Measurements from ENCODE around the gene GRK5. TPM values are rescaled to one million over a fixed set of nuclear protein-coding genes. Genes with fewer than 3 reads are reported as not detected.

GRK5 gene
- total RNA-seq, 2 donors from 2014 or later = 18.9 to 28.2 TPM

DNA sequence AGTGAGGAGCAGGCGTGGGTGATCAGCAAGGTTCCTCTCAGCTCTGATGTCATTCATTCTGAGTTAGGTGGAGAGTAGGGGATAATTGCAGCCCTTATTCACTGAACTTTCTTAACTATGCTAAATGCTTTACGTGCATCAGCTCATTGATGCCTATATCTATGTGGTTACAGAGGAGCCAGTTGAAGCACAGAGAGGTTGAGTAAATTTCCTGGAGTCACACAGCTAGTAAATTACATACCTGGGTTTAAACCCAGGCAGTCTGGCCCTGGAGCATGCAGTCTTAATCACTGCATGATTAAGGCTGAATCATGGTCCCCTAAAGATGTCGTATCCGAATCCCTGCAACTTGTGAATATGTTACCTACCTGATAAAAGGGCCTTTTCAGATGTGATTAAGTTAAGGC lies 99.6 kb downstream of the GRK5 start:
- peak overlapping the region; percentile 84 for H3K4me3 Mint-ChIP-seq
- H3K27me3 Mint-ChIP-seq = peaks cover 9% of the 10 kb centered on the region
- peak overlapping the region; percentile 92 for H3K27ac Mint-ChIP-seq
- peaks cover 39% of the 10 kb centered on the region for H3K4me1 Mint-ChIP-seq
- peak; percentile 67 for ATAC-seq (replicated peaks)
- peaks cover 23% of the 10 kb centered on the region for H3K36me3 Mint-ChIP-seq (ENCODE audit: low read depth)
- no peaks in the 10 kb centered on the region for H3K9me3 Mint-ChIP-seq

DNA sequence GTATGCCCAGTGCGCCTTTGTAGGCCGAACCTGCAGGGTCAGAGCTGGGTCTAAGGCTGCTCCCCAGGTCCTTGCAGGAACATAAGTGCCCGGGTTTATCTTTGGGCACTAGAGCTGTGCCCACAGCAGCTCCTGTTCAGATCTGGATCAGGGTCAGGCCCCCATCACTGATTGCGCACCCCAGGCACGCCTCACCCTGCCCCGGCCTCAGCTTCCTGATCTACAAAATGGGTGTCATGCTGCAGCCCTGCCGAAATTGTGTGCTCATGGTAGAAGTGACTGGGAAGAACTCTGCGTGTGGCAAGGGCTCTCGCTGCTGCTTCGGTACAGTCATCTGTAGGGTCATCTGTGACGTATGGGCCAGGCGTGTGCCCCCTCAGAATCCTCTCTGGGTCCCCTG lies 100.7 kb downstream of the GRK5 start:
- H3K4me1 Mint-ChIP-seq = peaks cover 44% of the 10 kb centered on the region
- H3K27ac Mint-ChIP-seq = peak overlapping the region; percentile 92
- no peak for ATAC-seq (replicated peaks)
- H3K36me3 Mint-ChIP-seq (ENCODE audit: low read depth) = peaks cover 30% of the 10 kb centered on the region
- no peaks in the 10 kb centered on the region for H3K9me3 Mint-ChIP-seq
- H3K4me3 Mint-ChIP-seq = peak overlapping the region; percentile 84
- peaks cover 15% of the 10 kb centered on the region for H3K27me3 Mint-ChIP-seq

DNA sequence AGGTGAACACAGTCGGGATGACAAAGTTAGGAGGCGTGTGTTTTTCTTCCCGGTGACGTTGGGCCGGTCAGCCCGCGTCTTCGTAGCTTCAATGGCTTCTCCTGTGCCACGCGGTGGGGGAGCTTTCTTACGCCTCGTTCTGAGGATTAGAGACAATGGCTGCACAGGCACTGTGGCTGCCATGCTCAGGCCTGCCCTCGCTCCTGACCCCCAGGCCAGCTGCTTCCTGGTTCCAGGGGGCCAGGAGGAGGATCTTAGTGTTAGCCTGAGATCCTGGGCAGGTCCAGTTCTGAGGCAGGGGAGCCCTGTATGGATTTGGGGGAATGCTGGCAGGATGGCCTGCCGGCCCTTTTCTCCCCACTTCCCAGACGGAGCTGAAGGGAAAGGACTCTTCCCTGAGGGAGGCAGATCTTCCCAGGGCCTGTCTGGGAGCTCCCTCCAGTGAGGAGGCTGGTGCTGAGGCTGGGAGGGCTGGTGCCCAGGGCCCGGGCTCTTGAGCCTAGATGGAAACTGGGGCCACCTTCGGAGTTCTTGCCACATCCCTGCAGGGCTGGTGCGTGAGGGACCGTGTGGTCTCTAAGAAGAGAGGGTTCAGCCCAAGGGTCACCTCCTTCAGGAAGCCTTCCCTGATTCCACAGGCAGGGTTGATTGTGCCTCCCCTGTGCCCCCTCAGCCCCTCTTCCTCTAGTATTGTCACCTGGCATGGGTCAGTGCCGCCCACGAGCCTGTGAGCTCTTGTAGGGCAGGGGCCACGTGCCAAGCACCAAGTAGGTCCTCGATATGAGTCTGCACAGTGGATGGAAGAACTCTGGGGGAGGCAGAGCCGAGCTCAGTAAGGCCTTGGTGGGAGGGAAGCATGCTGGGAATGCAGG lies 101.4 kb downstream of the GRK5 start:
- H3K9me3 Mint-ChIP-seq = no peaks in the 10 kb centered on the region
- no peak overlapping the region for H3K27ac Mint-ChIP-seq
- peaks cover 36% of the 10 kb centered on the region for H3K36me3 Mint-ChIP-seq (ENCODE audit: low read depth)

DNA sequence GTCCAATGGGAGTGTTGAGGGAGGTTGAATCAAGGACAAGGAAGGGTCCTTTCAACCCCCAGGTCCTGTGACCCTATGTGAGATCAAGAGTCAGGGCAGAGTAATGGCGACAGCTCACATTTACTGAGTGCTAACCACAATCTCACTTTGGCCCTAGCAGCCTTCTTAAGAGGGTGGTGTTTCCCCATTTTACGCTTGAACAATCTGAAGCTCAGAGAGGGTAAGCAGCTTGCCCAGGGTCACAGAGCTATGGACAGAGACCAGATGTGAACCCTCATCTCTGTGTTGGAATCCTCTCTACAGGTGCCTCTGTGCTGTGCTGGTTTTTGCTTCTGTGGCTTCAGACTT lies 102.0 kb downstream of the GRK5 start:
- H3K4me1 Mint-ChIP-seq = peaks cover 43% of the 10 kb centered on the region
- H3K9me3 Mint-ChIP-seq = no peaks in the 10 kb centered on the region
- ATAC-seq (replicated peaks) = no peak
- peaks cover 15% of the 10 kb centered on the region for H3K27me3 Mint-ChIP-seq
- no peak overlapping the region for H3K27ac Mint-ChIP-seq
- H3K36me3 Mint-ChIP-seq (ENCODE audit: low read depth) = peaks cover 36% of the 10 kb centered on the region
- H3K4me3 Mint-ChIP-seq = no peak overlapping the region

More for the DNA sequence above, 101.4 kb downstream of the GRK5 start:
- peaks cover 43% of the 10 kb centered on the region for H3K4me1 Mint-ChIP-seq
- H3K27me3 Mint-ChIP-seq = peaks cover 15% of the 10 kb centered on the region
- no peak for ATAC-seq (replicated peaks)
- H3K4me3 Mint-ChIP-seq = no peak overlapping the region

DNA sequence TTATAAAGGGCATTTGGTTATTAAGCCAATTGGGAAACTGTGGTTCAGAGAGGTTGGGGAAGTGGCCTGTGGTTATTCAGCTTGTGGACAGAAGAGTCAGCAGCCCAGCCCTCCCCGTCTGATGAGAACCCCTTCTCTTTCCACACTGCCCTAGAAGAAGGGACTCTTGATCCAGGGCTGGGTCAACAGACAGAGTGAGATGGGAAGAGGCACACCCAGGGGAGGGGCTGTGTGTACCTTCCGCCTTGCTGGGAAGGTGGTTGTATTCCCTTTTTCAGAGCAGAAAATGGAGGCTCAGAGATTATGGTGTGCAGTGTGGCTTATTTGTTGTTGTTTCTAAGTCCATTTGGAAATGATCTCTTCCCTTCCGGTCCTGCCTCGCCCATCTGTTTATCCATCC lies 103.4 kb downstream of the GRK5 start:
- Mint-ChIP-seq H3K27ac (peak overlapping the region; percentile 43), H3K4me3 (no peak overlapping the region), H3K4me1 (peaks cover 46% of the 10 kb centered on the region), H3K27me3 (peaks cover 15% of the 10 kb centered on the region), H3K9me3 (no peaks in the 10 kb centered on the region), H3K36me3 (ENCODE audit: low read depth) (peaks cover 35% of the 10 kb centered on the region)
- no peak for ATAC-seq (replicated peaks)

DNA sequence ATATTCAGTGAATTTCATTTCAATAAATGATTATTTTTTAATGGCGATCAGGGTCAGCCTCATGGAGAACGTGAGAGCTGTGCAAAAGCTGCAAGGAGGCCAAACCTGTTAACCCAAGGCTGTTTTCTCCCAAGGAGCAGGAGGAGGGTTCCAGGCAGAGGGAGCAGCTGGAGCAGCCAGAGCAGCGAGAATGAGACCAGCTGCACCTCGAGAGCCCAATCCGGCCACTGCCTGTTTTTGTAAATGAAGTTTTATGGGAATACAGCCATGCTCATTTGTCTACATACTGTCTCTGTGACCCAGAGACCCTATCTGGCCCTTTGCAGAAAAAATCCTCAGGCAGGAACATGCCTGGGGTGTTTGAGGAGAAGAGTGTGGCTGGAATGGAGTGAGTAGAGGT lies 104.9 kb downstream of the GRK5 start:
- Mint-ChIP-seq H3K9me3 (no peaks in the 10 kb centered on the region), H3K27ac (peak overlapping the region; percentile 23), H3K4me3 (peak overlapping the region; percentile 65)

DNA sequence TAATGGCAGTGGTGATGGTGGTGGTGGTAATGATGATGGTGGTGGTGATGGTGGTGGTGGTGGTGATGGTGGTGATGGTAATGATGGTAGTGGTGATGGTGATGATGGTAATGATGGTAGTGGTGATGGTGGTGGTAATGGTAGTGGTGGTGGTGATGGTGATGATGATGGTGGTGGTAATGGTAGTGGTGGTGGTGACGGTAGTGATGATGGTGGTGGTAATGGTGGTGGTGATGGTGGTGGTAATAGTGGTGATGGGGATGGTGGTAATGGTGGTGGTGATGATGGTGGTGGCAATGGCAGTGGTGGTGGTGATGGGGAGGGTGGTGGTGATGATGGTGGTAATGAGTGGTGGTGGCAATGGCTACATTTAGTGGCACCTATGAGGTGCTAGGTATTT lies 105.7 kb downstream of the GRK5 start:
- H3K9me3 Mint-ChIP-seq = no peaks in the 10 kb centered on the region
- peaks cover 20% of the 10 kb centered on the region for H3K36me3 Mint-ChIP-seq (ENCODE audit: low read depth)
- peaks cover 29% of the 10 kb centered on the region for H3K4me1 Mint-ChIP-seq
- peak overlapping the region; percentile 65 for H3K4me3 Mint-ChIP-seq
- peak overlapping the region; percentile 23 for H3K27ac Mint-ChIP-seq
- H3K27me3 Mint-ChIP-seq = peaks cover 15% of the 10 kb centered on the region
- no peak for ATAC-seq (replicated peaks)

More for the DNA sequence above, 104.9 kb downstream of the GRK5 start:
- Mint-ChIP-seq H3K4me1 (peaks cover 34% of the 10 kb centered on the region), H3K27me3 (peaks cover 15% of the 10 kb centered on the region), H3K36me3 (ENCODE audit: low read depth) (peaks cover 21% of the 10 kb centered on the region)
- ATAC-seq (replicated peaks) = no peak

DNA sequence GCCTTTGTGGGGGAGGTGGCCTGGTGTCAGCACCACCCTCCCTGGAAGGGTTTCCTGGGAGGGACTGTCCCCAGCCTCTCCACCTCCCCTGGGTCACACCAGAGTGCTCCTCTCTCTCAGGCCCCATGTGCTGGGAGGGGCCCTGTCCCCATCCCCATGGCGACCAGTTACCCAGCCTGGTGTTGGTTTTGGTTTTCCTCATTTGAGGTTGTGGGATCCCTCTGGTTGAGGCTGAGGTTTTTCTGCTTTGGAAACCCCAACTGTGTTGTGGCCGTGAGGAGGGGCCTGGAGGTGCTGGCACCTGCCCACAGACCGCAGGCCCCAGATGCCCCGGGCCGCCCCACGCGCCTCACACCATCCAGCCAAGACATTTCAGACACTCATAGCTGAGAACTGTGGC lies 106.3 kb downstream of the GRK5 start:
- ATAC-seq (replicated peaks) = peak; percentile 59
- Mint-ChIP-seq H3K4me3 (peak overlapping the region; percentile 65), H3K9me3 (no peaks in the 10 kb centered on the region), H3K27ac (peak overlapping the region; percentile 23), H3K36me3 (ENCODE audit: low read depth) (peaks cover 20% of the 10 kb centered on the region), H3K27me3 (peaks cover 15% of the 10 kb centered on the region), H3K4me1 (peaks cover 29% of the 10 kb centered on the region)

DNA sequence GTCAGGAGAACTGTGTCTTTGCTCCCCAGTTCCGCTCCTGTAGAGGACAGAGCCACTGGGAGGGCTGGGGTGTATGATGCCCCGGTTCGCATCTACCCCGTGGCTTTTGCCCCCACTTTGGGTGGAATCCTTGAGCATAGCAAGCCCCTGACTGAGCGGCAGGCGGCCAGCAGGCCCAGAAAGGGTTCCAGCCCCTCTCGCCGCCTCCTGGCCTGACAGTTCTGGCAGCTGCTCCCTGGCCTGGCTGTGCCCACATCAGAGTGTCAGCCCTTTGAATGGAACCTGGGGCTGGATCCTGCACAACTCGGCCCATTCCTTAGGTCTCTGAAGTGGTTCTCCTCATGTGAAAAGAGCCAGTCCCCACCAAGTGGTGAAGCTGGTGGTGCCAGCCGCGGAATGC lies 106.7 kb downstream of the GRK5 start:
- H3K9me3 Mint-ChIP-seq = no peaks in the 10 kb centered on the region
- peaks cover 29% of the 10 kb centered on the region for H3K4me1 Mint-ChIP-seq
- H3K4me3 Mint-ChIP-seq = peak overlapping the region; percentile 65
- peaks cover 20% of the 10 kb centered on the region for H3K36me3 Mint-ChIP-seq (ENCODE audit: low read depth)
- peaks cover 15% of the 10 kb centered on the region for H3K27me3 Mint-ChIP-seq
- H3K27ac Mint-ChIP-seq = peak overlapping the region; percentile 23
- no peak for ATAC-seq (replicated peaks)

DNA sequence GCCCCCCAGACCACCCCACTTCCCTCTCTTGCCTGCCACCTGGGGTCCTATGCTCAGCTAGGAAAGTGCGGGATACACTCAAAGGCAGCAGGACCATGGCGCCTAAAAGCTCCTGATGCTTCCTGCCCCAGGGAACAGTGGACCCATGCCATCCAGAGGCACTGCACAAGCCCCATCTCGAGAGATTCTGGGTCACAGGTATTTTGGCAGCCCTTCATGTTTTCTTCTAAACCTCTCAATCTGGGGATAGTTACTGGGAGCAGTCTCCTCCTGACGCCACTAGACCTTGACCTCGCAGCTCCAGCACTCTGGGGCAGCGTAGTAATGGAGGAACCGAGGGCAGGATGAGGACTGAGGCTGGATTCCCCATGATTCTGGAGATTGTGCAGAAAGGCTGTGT lies 107.1 kb downstream of the GRK5 start:
- Mint-ChIP-seq H3K27me3 (peaks cover 15% of the 10 kb centered on the region), H3K9me3 (no peaks in the 10 kb centered on the region), H3K4me1 (peaks cover 29% of the 10 kb centered on the region), H3K36me3 (ENCODE audit: low read depth) (peaks cover 20% of the 10 kb centered on the region), H3K4me3 (peak overlapping the region; percentile 65), H3K27ac (peak overlapping the region; percentile 85)
- no peak for ATAC-seq (replicated peaks)

DNA sequence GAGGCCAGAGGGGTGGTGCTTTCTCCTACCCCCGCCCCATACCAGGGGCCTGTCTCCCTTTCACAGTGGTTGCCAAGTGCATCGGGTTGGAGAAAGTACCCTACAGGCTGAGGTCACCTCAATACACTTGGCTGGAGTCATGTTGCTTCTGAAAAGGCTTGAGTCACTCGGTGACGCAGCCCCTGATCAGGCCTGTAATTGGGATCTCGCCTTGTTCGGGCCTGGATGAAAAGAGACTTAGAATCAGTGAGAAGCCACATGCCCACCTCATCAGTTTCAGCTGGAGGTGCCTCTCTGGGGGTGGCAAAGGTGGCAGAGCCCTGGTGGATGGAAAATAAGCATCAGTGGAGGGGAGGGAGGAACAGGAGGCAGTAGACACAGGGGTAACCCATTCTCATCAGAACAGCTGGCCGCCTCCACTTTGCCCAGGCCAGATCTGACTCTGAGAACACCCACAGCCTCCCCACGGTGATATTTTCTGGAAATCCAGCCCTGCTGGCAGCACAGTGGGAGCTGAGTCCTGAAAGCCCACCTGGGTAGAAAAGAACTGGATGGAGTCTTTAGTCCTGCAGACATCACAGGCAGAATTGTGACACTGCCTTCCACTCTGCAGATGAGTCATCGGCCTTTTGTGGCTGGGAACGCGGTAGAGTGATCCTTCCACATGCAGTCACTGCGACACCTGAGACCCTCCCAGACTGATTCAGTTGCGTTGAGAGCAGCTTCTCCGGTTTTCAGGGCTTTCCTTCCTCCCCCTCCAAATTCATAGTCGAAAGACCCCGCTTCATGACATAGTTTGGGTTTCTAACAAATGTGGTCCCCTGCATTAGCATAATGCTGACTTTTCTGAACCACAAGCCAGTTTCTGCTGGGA lies 108.0 kb downstream of the GRK5 start:
- H3K4me3 Mint-ChIP-seq = peak overlapping the region; percentile 65
- H3K9me3 Mint-ChIP-seq = no peaks in the 10 kb centered on the region
- peak overlapping the region; percentile 85 for H3K27ac Mint-ChIP-seq
- ATAC-seq (replicated peaks) = peak; percentile 84
- peaks cover 29% of the 10 kb centered on the region for H3K4me1 Mint-ChIP-seq
- H3K36me3 Mint-ChIP-seq (ENCODE audit: low read depth) = peaks cover 20% of the 10 kb centered on the region
- peaks cover 15% of the 10 kb centered on the region for H3K27me3 Mint-ChIP-seq

DNA sequence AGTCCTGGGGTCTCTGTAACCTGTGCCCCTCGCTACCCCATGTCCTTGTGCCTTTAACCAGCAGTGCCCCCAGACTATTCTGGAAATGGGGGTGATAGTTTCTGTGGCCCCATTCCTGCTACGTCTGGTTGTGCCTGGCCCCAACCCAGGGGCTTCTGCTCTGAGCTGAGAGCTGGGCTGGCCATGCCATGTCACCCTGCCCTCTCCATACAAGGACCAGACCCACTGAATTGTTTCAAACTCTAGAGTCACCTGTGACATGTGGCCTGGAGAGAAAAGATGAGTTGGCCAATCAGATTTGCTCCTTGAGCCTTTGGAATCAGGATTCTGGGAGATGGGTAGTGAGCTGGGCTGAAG lies 108.6 kb downstream of the GRK5 start:
- ATAC-seq (replicated peaks) = no peak
- H3K4me3 Mint-ChIP-seq = peak overlapping the region; percentile 65
- H3K4me1 Mint-ChIP-seq = peaks cover 29% of the 10 kb centered on the region
- H3K27me3 Mint-ChIP-seq = peaks cover 10% of the 10 kb centered on the region
- peaks cover 16% of the 10 kb centered on the region for H3K36me3 Mint-ChIP-seq (ENCODE audit: low read depth)
- peak overlapping the region; percentile 85 for H3K27ac Mint-ChIP-seq
- no peaks in the 10 kb centered on the region for H3K9me3 Mint-ChIP-seq

DNA sequence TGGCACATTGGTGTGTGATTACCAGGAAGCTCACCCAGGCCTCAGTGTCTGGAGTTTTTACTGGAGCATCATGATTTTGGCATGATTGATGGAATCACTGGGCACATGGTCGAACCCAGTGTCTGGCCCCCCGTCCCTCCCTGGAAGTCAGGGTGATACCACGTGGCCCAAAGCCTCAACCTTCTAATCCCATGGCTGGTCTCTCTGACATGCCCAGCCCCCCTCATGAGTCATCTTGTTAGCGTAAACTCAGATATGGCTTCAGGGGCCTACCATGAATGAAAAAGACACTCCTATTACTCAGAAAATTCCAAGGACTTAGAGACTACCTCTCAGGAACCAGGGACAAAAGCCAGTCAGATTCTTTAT lies 109.3 kb downstream of the GRK5 start:
- no peaks in the 10 kb centered on the region for H3K9me3 Mint-ChIP-seq

DNA sequence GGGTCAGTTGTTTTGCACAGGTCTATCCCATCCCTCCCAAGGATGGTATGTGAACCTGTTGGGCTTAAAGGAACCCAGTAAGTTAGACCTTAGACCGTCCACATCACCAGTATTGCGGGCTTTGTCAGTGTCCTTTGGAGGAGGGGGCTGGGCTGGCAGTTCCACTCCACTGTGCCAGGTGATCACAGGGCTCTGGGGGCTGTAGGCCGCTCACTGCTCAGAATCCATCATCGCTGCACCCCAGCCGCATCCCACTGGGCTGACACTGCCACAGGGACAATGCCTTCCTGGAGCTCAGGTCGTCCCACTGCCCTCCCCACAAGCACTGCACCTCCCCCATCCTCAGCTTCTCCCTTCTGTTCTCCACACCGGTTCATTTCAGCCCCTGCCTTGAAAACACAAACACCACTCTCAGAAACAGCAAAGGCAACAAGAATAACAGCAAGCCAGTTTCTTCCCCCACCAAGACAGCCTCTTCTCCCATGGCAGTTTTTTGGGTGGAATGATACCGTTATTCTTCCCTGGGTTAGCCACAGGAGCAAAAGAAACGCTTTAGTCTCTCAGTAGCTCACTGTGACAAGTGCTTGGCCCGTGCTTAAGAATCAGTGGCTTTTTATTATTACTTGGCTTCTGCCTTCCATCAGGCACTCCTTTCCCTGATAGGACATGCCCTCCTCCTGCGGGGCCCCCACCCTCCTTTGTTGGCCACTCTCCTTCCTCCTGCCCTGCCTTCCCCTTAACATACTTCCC lies 111.2 kb downstream of the GRK5 start:
- ATAC-seq (replicated peaks) = no peak
- Mint-ChIP-seq H3K4me3 (no peak overlapping the region), H3K27me3 (no peaks in the 10 kb centered on the region)

More for the DNA sequence above, 109.3 kb downstream of the GRK5 start:
- no peak for ATAC-seq (replicated peaks)
- peaks cover 29% of the 10 kb centered on the region for H3K4me1 Mint-ChIP-seq
- H3K36me3 Mint-ChIP-seq (ENCODE audit: low read depth) = peaks cover 13% of the 10 kb centered on the region
- H3K4me3 Mint-ChIP-seq = peak overlapping the region; percentile 15
- peaks cover 6% of the 10 kb centered on the region for H3K27me3 Mint-ChIP-seq
- no peak overlapping the region for H3K27ac Mint-ChIP-seq

More for the DNA sequence above, 111.2 kb downstream of the GRK5 start:
- Mint-ChIP-seq H3K27ac (no peak overlapping the region), H3K9me3 (no peaks in the 10 kb centered on the region), H3K4me1 (peaks cover 14% of the 10 kb centered on the region), H3K36me3 (ENCODE audit: low read depth) (peaks cover 3% of the 10 kb centered on the region)

Data from activated T-helper 17 cell treated with anti-CD3 and anti-CD28 coated beads, Interleukin-2, amount 50 U/mL, for 72 hours (primary cell).